Fibroblast of lung (primary cell): ENCODE data around the gene SMAGP.
"Not testable (repeated sequence)": the region's sequence is repeated elsewhere in the genome, so short reads cannot be mapped to it uniquely, and the experiment has no call there.

Source experiments
- CTCF ChIP-seq, 2 donors: IDR thresholded peaks in 1 of 2; conservative IDR thresholded peaks in 1 of 2; 1 replicate in 1 of 2; 2 replicates in 1 of 2; pipeline ENCODE4 v1.5.1; 2011 to 2012; ENCODE audit warnings: low read length in 2 of 2, control low read depth in 1 of 2, inconsistent platforms in 1 of 2, low read depth in 1 of 2, mild to moderate bottlenecking in 1 of 2
- EZH2 ChIP-seq: IDR thresholded peaks from 2 replicates; pipeline ENCODE4 v1.5.1; 2012; ENCODE audit warnings: low read length, control low read depth, mild to moderate bottlenecking; ENCODE audit errors: missing control alignments

DNA sequence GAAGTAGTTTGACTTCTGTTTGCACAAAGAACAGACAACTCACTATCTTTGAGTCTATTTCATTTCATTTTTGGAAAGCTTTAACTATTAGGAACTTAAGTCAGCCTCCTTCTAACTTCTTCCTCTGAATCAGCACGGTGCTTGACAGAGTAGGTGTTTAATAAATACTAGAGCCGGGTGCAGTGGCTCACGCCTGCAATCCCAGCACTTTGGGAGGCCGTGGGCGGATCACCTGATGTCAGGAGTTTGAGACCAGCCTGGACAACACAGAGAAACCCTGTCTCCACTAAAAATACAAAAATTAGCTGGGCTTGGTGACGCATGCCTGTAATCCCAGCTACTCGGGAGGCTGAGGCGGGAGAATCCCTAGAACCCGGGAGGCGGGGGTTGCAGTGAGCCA is 30.6 kb upstream of the SMAGP start:
- TF ChIP-seq CTCF (conservative IDR thresholded peaks at IDR 0.05 in 1 of 2, IDR thresholded peaks at IDR 0.05 in 1 of 2; ENCODE audit: low read depth in 1 of 2, low read length in 2 of 2); EZH2: not testable (repeated sequence)
